Measurements from ENCODE around the gene TEX22. TPM values are rescaled to one million over a fixed set of nuclear protein-coding genes. Genes with fewer than 3 reads are reported as not detected.

TEX22 gene
- polyA plus RNA-seq, 3 donors = 0.52 to 2.2 (median 0.57) TPM

- peaks cover 67% of the 10 kb centered on the region for H3K4me1 Mint-ChIP-seq
- peaks cover 9 to 10% of the 10 kb centered on the region in 2 donors for H3K36me3 ChIP-seq (replicated peaks in 1 of 2; ENCODE audit: control insufficient read depth in 1 of 2, insufficient read depth in 2 of 2, low read length in 2 of 2)
These were observed 8.8 kb upstream of the TEX22 start for GRCh38 chr14:105389534-105389933.

More at GRCh38 chr14:105389534-105389933, 8.8 kb upstream of the TEX22 start:
- DNase-seq = peak in 2 of 3 donors; percentile 26 to 36
- Mint-ChIP-seq H3K27me3 (ENCODE audit: low read depth in 3 of 3) (no peaks in the 10 kb centered on the region), H3K9me3 (no peaks in the 10 kb centered on the region), H3K36me3 (peaks cover 6 to 29% of the 10 kb centered on the region in 2 donors), H3K4me3 (peak overlapping the region; percentile 27 to 39), H3K27ac (peak overlapping the region; percentile 85 to 96 (median 92))
- WGBS (ENCODE audit: insufficient coverage) = 26% methylated on average over 7 of the region's 12 CpGs
- Histone ChIP-seq H3K4me3 (replicated peaks in 1 of 3; ENCODE audit: low read depth in 2 of 3, low read length in 3 of 3) (peak overlapping the region in 1 of 3 experiments; percentile 49), H3K27ac (ENCODE audit: low read depth in 1 of 2, low read length in 2 of 2) (peak overlapping the region; percentile 82 to 87), H4K20me1 (ENCODE audit: insufficient read depth, low read length) (no peaks in the 10 kb centered on the region), H3K9ac (ENCODE audit: insufficient read depth, low read length, poor library complexity, severe bottlenecking) (peak overlapping the region; percentile 56), H3K4me1 (ENCODE audit: control insufficient read depth in 1 of 2, insufficient read depth in 2 of 2, low read length in 2 of 2) (peaks cover 78 to 93% of the 10 kb centered on the region in 2 donors), H3K79me2 (ENCODE audit: insufficient read depth, low read length) (no peaks in the 10 kb centered on the region), H3K27me3 (ENCODE audit: control insufficient read depth in 2 of 2, insufficient read depth in 2 of 2, low read length in 2 of 2) (no peaks in the 10 kb centered on the region), H3K4me2 (replicated peaks; ENCODE audit: extremely low read depth, low read length, poor library complexity, severe bottlenecking) (peak overlapping the region; percentile 64), H3K9me3 (replicated peaks in 1 of 2; ENCODE audit: control insufficient read depth in 1 of 2, insufficient read depth in 1 of 2, low read length in 2 of 2) (no peaks in the 10 kb centered on the region), H2AFZ (ENCODE audit: insufficient read depth, low read depth, low read length, poor library complexity, severe bottlenecking) (peak overlapping the region; percentile 61)
- intact Hi-C loops (cut with micrococcal nuclease) = loop anchor here in 1 of 2 donors (5.0 kb wide), 1 partner anchor 83 kb away; the partner anchor contains the start of gene CRIP2
- TF ChIP-seq CTCF (IDR thresholded peaks at IDR 0.05) = no peak
